DND-41 (cell line): ENCODE results near the gene MB.
A peak's percentile ranks its signal among the peaks of the same experiment; 100 is the strongest.

Source experiments
- ATAC-seq: fragments of 200-7000 bp; cut with Tn5 transposase; 3 replicates; pipeline ENCODE4 v1.9.1; 2021; ENCODE audit warnings: low read depth; ENCODE audit not compliant: insufficient read depth
- DNase-seq: peaks from one replicate; pipeline ENCODE4 v3.0.0-alpha.2; 2020
- H2AFZ ChIP-seq: 2 replicates; pipeline ENCODE4 v1.6.0; 2012; ENCODE audit warnings: low read depth, low read length
- H3K27ac ChIP-seq: 2 replicates; pipeline ENCODE4 v1.5.1; 2012; ENCODE audit warnings: low read length, inconsistent platforms
- H3K27me3 ChIP-seq: fragments of 200-600 bp; sonication (generic); 2 replicates; pipeline ENCODE4 v1.6.0; 2012; ENCODE audit warnings: low read length, mild to moderate bottlenecking, inconsistent platforms; ENCODE audit not compliant: insufficient read depth, poor library complexity
- H3K36me3 ChIP-seq: 2 replicates; pipeline ENCODE4 v1.5.1; 2012; ENCODE audit warnings: low read length, inconsistent platforms; ENCODE audit not compliant: insufficient read depth
- H3K4me1 ChIP-seq: 2 replicates; pipeline ENCODE4 v1.5.1; 2012; ENCODE audit warnings: mild to moderate bottlenecking, low read length; ENCODE audit not compliant: insufficient read depth
- H3K4me2 ChIP-seq: 2 replicates; pipeline ENCODE4 v1.6.0; 2012; ENCODE audit warnings: mild to moderate bottlenecking, moderate library complexity, low read length, inconsistent platforms; ENCODE audit not compliant: insufficient read depth
- H3K4me3 ChIP-seq, 2 experiments: fragments of 200-600 bp in 1 of 2; shearing (Covaris generic) in 1 of 2; 2 replicates each; pipeline ENCODE4 v1.5.1; 2012 to 2016; ENCODE audit warnings: inconsistent platforms in 2 of 2, low read length in 2 of 2, mild to moderate bottlenecking in 2 of 2, low read depth in 1 of 2, moderate library complexity in 1 of 2
- H3K79me2 ChIP-seq: 2 replicates; pipeline ENCODE4 v1.6.0; 2012; ENCODE audit warnings: low read length, inconsistent platforms; ENCODE audit not compliant: insufficient read depth
- H3K9ac ChIP-seq: 2 replicates; pipeline ENCODE4 v1.6.0; 2012; ENCODE audit warnings: low read depth, mild to moderate bottlenecking, inconsistent platforms, low read length, moderate library complexity
- H3K9me3 ChIP-seq: 2 replicates; pipeline ENCODE4 v1.5.1; 2012; ENCODE audit warnings: low read length, moderate library complexity, mild to moderate bottlenecking, inconsistent platforms; ENCODE audit not compliant: insufficient read depth, severe bottlenecking
- H4K20me1 ChIP-seq: 2 replicates; pipeline ENCODE4 v1.6.0; 2012; ENCODE audit warnings: low read length; ENCODE audit not compliant: insufficient read depth
- CTCF ChIP-seq: IDR thresholded peaks from 2 replicates; pipeline ENCODE4 v1.5.1; 2012; ENCODE audit warnings: borderline replicate concordance, low read length, moderate library complexity, mild to moderate bottlenecking; ENCODE audit not compliant: poor library complexity, severe bottlenecking; ENCODE audit errors: extremely low read depth
- EZH2 ChIP-seq: IDR thresholded peaks from 3 replicates; pipeline ENCODE4 v1.6.1; 2012; ENCODE audit warnings: borderline replicate concordance, low read depth, mild to moderate bottlenecking, moderate library complexity, low read length, inconsistent platforms; ENCODE audit not compliant: severe bottlenecking

Gene MB

DNA sequence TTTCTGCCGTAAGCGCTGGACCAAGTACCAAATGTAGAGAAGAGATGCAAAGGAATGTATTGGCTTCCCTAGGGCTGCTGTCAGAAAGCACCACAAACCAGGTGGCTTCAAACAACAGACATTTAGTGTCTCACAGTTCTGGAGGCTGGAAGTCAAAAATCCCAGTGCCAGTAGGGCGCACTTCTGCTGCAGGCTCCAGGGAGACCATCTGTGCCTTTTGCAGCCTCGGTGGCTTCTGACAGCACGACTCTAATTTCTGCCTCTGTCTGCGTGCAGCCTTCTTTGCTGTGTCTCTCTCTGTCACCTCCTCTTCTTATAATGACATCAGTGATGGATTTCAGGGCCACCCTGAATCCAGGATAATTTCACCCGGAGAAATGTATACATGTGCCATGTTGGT lies 34.0 kb upstream of the MB start:
- H3K36me3 ChIP-seq = peaks cover 36% of the 10 kb centered on the region
- no peak overlapping the region for H3K4me2 ChIP-seq
- DNase-seq (no peak), ATAC-seq (no peak)
- H3K4me3 ChIP-seq = peak overlapping the region in 1 of 2 experiments; percentile 3; a peak in 1 of 4 replicates
- H3K27me3 ChIP-seq = no peaks in the 10 kb centered on the region
- H2AFZ ChIP-seq = no peak overlapping the region
- H4K20me1 ChIP-seq = peaks cover 4% of the 10 kb centered on the region; the same call in 1 of the 2 replicates
- TF ChIP-seq CTCF (no peak), EZH2 (no peak)
- peaks cover 5% of the 10 kb centered on the region for H3K9me3 ChIP-seq
- H3K79me2 ChIP-seq = peaks cover 61% of the 10 kb centered on the region
- H3K9ac ChIP-seq = no peak overlapping the region
- no peak overlapping the region for H3K27ac ChIP-seq
- peaks cover 26% of the 10 kb centered on the region for H3K4me1 ChIP-seq

DNA sequence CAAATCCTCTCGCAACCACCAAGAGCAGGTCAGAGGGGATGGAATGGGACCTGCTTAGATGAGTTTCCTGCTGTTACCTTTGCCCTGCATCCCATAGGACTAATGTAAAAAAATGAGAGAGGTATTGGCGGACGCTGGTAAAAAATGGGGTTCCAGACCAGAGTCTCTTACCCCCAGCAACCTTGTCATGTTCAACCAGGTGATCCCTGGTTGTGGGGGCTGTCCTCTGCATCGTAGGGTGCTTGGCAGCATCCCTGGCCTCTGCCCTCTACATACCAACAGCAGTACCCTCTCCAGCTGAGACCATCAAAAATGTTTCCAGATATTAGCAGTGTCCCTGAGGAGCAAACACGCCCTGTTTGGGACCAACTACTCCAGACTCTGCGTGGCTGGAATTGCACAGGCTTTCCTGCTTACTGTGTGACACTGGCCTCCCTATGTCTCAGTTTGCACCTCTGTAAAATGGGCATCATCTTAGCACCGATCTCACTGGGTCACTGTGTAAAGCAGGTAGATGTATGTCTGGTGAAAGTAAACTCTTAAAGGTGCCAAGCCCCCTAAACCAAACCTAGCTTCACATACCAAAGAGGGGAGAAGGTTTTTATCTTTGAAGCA lies 32.6 kb upstream of the MB start:
- Histone ChIP-seq H3K79me2 (peaks cover 49% of the 10 kb centered on the region), H3K9ac (peak overlapping the region; percentile 86), H2AFZ (no peak overlapping the region), H3K4me1 (peaks cover 26% of the 10 kb centered on the region), H3K27me3 (no peaks in the 10 kb centered on the region), H4K20me1 (peaks cover 4% of the 10 kb centered on the region; the same call in 1 of the 2 replicates), H3K4me2 (peak overlapping the region; percentile 78), H3K36me3 (peaks cover 24% of the 10 kb centered on the region), H3K27ac (peak overlapping the region; percentile 94), H3K4me3 (peak overlapping the region; percentile 46 to 77; a peak in 3 of 4 replicates), H3K9me3 (peaks cover 5% of the 10 kb centered on the region)
- TF ChIP-seq EZH2 = no peak
- TF ChIP-seq CTCF = no peak
- DNase-seq = no peak
- ATAC-seq = no peak

- H3K79me2 ChIP-seq = peaks cover 43% of the 10 kb centered on the region
- peak overlapping the region; percentile 88 for H2AFZ ChIP-seq
- peak overlapping the region; percentile 86 for H3K9ac ChIP-seq
- DNase-seq (peak; percentile 33), ATAC-seq (0 out of 3 replicates have a peak, but pooled peaks have one; percentile 23)
- peak overlapping the region; percentile 78 for H3K4me2 ChIP-seq
- H3K36me3 ChIP-seq = peaks cover 21% of the 10 kb centered on the region
- TF ChIP-seq EZH2 = no peak
- TF ChIP-seq CTCF = no peak
- H4K20me1 ChIP-seq = peaks cover 4% of the 10 kb centered on the region; the same call in 1 of the 2 replicates
- peak overlapping the region; percentile 94 for H3K27ac ChIP-seq
- H3K9me3 ChIP-seq = peaks cover 5% of the 10 kb centered on the region
- peak overlapping the region; percentile 46 to 77 for H3K4me3 ChIP-seq
- no peaks in the 10 kb centered on the region for H3K27me3 ChIP-seq
- peaks cover 26% of the 10 kb centered on the region for H3K4me1 ChIP-seq
Measured at GRCh38 chr22:35649026-35649553, 32.0 kb upstream of the MB start.
